GM12875 (cell line): ENCODE measurements around the gene PLS3.

Experiments
- H3K4me3 ChIP-seq: one replicate; pipeline ENCODE4 v1.5.1; 2011; ENCODE audit warnings: low read depth, low read length, control low read depth
- CTCF ChIP-seq: IDR thresholded peaks from 2 replicates; pipeline ENCODE4 v1.5.1; 2011; ENCODE audit warnings: low read depth, mild to moderate bottlenecking, control low read depth, inconsistent platforms, low read length, moderate library complexity, borderline replicate concordance; ENCODE audit not compliant: insufficient read depth

Gene PLS3

GRCh38 chrX:115565888-115566287 lies 4.9 kb downstream of the PLS3 start:
- H3K4me3 ChIP-seq: no peak overlapping the region
- TF ChIP-seq CTCF: no peak

GRCh38 chrX:115571712-115572111 lies 10.7 kb downstream of the PLS3 start:
- no peak overlapping the region for H3K4me3 ChIP-seq
- TF ChIP-seq CTCF: no peak

GRCh38 chrX:115573185-115573584 lies 12.2 kb downstream of the PLS3 start:
- no peak for TF ChIP-seq CTCF
- H3K4me3 ChIP-seq: no peak overlapping the region

GRCh38 chrX:115576676-115577075 lies 15.7 kb downstream of the PLS3 start:
- no peak for TF ChIP-seq CTCF

GRCh38 chrX:115579327-115579726 lies 18.4 kb downstream of the PLS3 start:
- TF ChIP-seq CTCF: no peak
- H3K4me3 ChIP-seq: no peak overlapping the region

More at GRCh38 chrX:115576676-115577075, 15.7 kb downstream of the PLS3 start:
- H3K4me3 ChIP-seq: no peak overlapping the region

GRCh38 chrX:115579786-115580294 lies 18.9 kb downstream of the PLS3 start:
- TF ChIP-seq CTCF: no peak
- no peak overlapping the region for H3K4me3 ChIP-seq

- no peak for TF ChIP-seq CTCF
- H3K4me3 ChIP-seq: no peak overlapping the region
Observed at GRCh38 chrX:115581759-115582615, 21.0 kb downstream of the PLS3 start.
